SJSA1 (cell line): ENCODE measurements around the gene JAML. TPM values are rescaled to one million over a fixed set of nuclear protein-coding genes. Genes with fewer than 3 reads are reported as not detected.

Experiments used
- DNase-seq, 2 experiments: peaks; one replicate each; pipeline ENCODE4 v3.0.0-alpha.2; 2015 to 2020; ENCODE audit warnings: low spot score in 2 of 2, low read depth in 1 of 2
- H3K27ac ChIP-seq: fragments of 250-450 bp; sonication (Bioruptor Pico); 2 replicates; pipeline ENCODE4 v1.5.1; 2020; ENCODE audit warnings: mild to moderate bottlenecking, moderate library complexity
- H3K27me3 ChIP-seq: fragments of 250-450 bp; sonication (Bioruptor Pico); replicated peaks from 2 replicates; pipeline ENCODE4 v1.5.1; 2020; ENCODE audit warnings: mild to moderate bottlenecking, moderate library complexity
- H3K36me3 ChIP-seq: fragments of 250-450 bp; sonication (Bioruptor Pico); 2 replicates; pipeline ENCODE4 v1.5.1; 2020; ENCODE audit warnings: mild to moderate bottlenecking
- H3K4me1 ChIP-seq: fragments of 250-450 bp; sonication (Bioruptor Pico); replicated peaks from 2 replicates; pipeline ENCODE4 v1.6.1; 2021; ENCODE audit warnings: mild to moderate bottlenecking
- H3K4me3 ChIP-seq: fragments of 250-450 bp; sonication (Bioruptor Pico); 2 replicates; pipeline ENCODE4 v1.5.1; 2020; ENCODE audit warnings: mild to moderate bottlenecking
- H3K9me3 ChIP-seq: fragments of 250-450 bp; sonication (Bioruptor Pico); replicated peaks from 2 replicates; pipeline ENCODE4 v1.5.1; 2020; ENCODE audit warnings: mild to moderate bottlenecking
- total RNA-seq: library from RNA; depleted of rRNA; stranded (reverse); fragments of >200 nt; shearing (Covaris generic); gene quantifications from 2 replicates; pipeline ENCODE4 v1.2.3, GENCODE V29; 2014; rRNA removed

JAML gene
- total RNA-seq, 1 experiment from 2014 or later = not detected

DNA sequence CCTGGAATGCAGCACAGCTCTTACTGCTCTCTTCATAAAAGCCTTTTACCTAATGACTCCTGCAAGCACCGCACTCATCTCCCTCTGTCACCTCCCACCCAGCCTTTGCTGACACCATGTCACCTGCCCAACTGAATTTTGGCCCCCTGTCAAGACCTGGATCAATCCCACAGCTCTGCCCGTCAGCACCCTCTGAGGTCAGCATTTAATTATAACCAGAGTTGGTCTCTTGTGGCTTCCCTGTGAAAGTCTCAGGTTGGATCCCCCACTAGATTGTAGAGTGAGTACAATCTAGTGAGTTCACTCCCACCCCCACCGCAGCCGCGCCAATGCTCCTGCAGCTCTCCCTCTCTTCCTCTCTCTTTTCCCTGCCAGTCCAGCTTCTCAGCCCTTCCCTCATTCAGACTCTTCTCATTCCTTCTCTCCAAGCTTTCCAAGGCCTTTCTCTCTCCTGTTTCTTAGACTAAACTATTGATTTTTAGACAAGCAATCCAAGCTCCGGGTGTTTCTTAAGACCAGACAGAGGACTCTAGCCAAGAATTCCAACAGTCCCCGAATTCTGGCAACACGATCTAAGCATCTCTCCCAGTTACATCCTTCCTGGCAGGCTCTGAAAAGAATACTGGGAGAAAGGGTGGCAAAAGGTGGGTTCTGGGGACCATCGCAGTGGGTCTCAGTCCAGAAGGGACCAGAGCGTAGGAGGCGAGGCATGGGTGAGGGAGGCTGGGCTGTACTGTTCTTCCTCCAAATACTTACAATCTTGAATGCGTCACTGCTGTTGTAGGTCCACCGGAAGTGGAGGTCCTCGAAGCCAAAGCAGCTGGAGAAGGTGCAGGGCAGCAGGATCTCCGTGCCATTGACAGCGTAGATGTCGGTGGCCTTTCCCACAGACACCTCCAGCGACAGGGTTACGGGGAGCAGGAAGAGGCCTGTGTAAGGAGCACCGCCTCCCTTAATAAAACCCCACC, 80.2 kb downstream of the JAML start:
- Histone ChIP-seq H3K36me3 (no peaks in the 10 kb centered on the region), H3K27ac (no peak overlapping the region), H3K4me3 (no peak overlapping the region), H3K27me3 (0 out of 2 replicates have a peak, but pooled peaks cover 9% of the 10 kb centered on the region), H3K9me3 (no peaks in the 10 kb centered on the region), H3K4me1 (peaks cover 3% of the 10 kb centered on the region; the same call in 1 of the 2 replicates)
- DNase-seq = no peak

Other genes starting within 250 kb of the JAML start
- gene IL10RA, start 238.6 kb downstream of the JAML start, total RNA-seq = not detected in 2 replicates
- not detected in 2 replicates for gene TMPRSS4, start 147.9 kb downstream of the JAML start, total RNA-seq
- gene SMIM35, start 138.0 kb downstream of the JAML start, total RNA-seq = not detected in 2 replicates
- gene SCN4B, start 72.2 kb downstream of the JAML start, total RNA-seq = not detected in 2 replicates
- gene SCN2B, start 48.4 kb downstream of the JAML start, total RNA-seq = not detected in 2 replicates
- not detected in 2 replicates for gene MPZL3, start 27.4 kb upstream of the JAML start, total RNA-seq
- not detected in 2 replicates for gene MPZL2, start 39.3 kb upstream of the JAML start, total RNA-seq
- not detected in 2 replicates for gene CD3E, start 79.7 kb upstream of the JAML start, total RNA-seq
- not detected in 2 replicates for gene CD3D, start 117.7 kb upstream of the JAML start, total RNA-seq
- gene CD3G, start 119.3 kb upstream of the JAML start, total RNA-seq = not detected in 2 replicates
- 20.6 and 29.7 TPM in 2 replicates for gene UBE4A, start 134.6 kb upstream of the JAML start, total RNA-seq
- 51.1 and 55.4 TPM in 2 replicates for gene ATP5MG, start 176.6 kb upstream of the JAML start, total RNA-seq
- gene KMT2A, start 211.5 kb upstream of the JAML start, total RNA-seq = 12.8 and 13.4 TPM in 2 replicates